ENCODE measurements around the gene BTN3A1.

DNA sequence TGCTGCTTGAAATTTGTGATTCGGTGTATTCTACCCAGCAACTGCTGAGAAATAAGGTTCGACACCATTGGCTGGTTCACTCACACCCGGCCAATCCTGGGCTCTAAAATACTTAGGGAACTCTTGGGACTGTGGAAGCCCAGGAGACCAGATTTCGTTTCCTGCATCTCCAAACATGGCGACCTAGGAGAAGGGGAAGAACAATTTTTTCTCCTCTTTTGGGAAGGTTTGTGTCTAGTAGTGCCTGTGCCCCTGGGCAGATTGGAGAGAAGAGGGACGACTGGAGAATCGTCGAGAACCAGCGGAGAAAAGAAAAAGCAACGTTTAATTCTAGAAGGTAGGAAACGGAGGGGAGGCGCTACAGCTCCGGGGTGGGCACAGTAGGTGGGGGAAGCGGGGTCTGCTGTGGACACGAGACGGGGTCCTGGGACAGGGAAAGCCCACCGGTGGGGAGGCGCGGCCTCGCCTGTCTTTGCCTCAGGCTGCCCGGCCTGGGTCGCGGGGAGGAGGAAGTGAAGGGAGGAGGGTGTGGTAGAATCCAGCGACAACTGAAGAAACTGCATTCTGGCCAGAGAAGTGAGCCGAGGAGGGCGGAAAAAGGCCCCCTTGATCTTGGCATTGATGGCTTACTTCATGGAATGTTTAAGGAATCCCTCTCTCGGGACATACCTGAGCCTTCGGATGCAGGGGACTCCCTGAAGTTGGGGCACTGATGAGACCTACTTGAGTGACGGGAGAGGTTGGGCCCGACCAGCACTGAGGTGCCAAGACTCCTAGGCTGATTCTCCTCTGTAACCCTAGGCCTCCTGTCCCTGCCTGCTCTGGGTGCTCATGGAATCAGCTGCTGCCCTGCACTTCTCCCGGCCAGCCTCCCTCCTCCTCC is 56.0 kb downstream of the BTN3A1 start, which contains the start of gene BTN2A1:
- peak; percentile 16 to 48 for TF ChIP-seq POLR2A (IDR thresholded peaks at IDR 0.05)
- TF ChIP-seq CTCF (IDR thresholded peaks at IDR 0.05) = no peak
